ENCODE data around the gene SIM2.

Gene SIM2

DNA sequence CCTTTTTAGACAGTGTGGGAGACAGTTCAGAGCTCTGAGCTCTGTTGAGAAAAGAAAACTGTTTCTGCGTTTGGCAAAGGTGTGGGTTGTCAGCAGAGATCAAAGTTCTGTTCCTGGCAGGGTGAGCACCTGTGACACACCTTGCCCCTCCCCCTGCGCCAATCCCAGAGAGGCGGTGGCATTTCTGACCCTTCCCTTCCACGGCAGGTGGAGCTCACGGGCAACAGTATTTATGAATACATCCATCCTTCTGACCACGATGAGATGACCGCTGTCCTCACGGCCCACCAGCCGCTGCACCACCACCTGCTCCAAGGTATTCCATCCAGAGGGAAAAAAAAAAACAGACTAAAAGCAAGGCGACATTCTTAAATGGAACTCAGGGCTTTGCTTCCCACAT lies 20.7 kb downstream of the SIM2 start:
- no peak for DNase-seq

DNA sequence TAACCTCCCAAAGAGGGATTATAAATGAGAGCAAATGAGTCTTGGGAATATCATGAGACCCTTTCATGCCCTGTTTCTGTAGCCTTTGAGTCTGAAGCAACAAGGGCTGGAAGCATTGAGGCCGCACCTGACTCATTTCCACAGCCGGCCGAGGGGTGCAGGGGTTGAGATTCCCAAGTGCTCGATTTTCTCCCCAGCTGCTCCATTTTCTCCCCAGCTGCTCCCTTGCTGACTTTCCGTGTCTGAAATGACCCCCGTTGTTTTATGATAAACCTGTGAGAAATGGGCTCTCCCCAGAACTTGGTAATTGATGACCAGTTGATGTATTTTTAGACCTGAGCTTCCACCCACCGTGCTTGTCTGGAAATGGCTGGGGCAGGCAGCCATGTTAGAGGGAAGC lies 22.9 kb downstream of the SIM2 start:
- no peak for DNase-seq

DNA sequence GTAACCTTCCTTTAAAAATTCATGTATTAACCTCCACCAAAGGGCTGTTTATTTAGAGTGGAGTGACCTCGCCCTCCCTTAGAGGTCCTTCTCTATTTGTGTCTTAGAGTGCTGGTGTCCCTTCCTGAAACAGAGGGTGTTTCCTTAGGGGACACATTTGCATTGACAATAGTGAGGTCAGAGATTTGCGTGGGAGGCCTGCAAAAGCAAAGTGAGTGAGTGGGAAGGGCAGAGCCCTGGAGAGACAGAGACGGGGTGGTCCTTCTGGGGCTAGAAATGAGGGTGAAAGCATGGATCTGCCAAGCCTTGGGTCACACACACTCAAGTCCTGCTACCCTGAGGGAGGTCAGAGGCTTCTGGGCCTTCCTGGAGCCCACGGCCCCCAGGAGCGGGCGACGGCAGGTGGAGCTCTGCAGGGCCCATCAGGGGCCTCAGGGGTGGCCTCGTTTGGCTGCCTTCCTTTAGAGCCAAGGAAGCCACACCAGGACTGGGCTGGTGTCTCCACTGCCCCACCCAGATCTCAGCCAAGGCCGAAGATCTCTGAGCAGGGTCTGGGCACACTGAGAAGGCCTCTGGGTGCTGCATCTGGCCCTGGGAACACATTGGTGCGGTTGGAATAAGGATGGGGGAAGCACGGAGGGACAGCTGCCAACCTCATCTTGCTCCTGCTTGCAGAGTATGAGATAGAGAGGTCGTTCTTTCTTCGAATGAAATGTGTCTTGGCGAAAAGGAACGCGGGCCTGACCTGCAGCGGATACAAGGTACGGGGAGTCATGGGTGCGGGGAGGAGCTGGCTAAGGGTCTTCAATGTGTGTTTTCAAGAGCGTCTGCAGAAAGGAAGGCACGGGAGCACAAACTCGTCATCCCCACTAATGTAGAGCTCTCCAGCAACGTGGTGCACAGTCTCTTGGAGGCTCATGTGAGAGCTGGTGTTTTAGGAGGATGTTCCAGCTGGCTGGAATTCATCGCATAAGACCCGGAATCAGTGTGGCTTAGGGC lies 23.8 kb downstream of the SIM2 start:
- no peak for DNase-seq

DNA sequence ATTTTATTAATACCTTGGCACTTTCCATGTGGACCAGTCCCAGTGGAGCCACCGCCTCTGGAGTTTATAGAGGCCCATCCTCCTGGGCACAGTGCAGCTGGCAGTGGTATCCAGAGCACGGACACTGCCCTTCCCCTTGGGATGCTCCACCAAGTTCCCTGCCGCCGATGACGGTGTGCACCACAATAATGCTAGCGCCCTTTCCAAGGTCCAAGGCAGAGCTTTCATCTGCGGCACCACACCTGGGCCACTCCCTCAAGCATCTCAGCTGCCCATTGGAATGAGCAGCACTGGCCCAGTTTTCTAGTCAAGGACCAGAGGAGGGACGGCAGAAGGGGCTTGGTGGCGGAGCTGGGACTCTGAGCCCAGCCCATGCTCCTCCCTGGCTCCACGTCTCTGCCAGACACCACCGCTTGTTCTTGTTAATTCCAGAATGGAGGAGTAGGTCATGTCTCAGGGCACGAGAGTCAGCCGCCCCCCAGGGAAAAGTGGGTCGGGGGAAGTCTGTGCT lies 24.5 kb downstream of the SIM2 start:
- no peak for DNase-seq

DNA sequence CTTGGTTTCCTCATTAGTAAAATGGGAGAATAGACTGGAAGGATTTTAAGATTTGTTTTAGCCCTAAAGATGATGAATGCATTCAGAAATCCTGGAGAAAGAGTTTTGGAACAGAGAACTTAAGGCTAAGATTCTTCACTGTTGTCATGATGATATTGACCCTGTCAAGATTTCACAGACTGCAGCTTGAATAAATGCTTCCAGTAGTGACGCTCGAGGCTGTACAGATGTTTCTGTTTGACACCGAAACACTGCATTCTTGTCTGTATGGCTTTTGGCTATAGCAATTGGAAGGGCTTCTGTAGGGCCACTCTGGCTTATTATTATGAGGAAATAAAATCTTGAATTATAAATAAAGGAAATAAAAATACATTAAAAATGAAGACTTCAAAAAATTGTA lies 25.7 kb downstream of the SIM2 start:
- no peak for DNase-seq

DNA sequence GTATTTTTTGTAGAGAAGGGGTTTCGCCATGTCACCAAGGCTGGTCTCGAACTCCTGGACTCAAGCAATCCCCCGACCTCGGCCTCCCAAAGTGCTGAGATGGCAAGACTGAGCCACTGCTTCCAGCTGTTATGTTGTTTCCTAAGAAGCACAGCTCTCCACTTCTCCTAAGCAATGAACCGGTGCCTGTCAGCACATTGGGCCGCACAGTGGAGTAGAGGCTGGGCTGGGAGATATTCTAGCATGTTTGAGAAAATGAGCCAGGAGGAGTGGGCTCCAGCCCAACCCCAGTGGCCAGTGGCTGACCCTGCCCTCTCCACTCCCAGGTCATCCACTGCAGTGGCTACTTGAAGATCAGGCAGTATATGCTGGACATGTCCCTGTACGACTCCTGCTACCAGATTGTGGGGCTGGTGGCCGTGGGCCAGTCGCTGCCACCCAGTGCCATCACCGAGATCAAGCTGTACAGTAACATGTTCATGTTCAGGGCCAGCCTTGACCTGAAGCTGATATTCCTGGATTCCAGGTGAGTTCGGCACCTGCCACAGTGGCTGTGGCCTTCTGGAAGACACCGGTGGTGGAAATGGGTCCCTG lies 27.0 kb downstream of the SIM2 start:
- DNase-seq = no peak

DNA sequence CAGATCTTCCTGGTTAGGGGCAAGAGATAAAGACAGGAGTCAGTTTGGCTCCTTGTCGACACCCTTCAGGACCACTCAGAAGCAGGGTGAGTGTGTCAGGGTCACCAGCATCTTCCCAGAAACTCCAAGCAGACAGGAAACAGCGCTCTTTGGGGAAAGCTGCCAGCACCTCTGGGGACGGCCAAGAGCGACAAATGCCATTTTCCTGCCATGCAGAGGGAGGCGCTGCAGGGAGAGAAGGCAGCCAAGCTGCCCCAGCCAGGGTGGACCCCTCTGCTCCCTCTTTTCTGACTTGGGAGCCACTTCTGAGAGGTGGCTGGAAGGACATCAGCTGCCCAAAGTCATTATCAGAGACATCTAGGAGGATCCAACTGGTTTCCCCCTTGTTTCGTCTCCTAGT lies 29.0 kb downstream of the SIM2 start:
- DNase-seq = no peak

DNA sequence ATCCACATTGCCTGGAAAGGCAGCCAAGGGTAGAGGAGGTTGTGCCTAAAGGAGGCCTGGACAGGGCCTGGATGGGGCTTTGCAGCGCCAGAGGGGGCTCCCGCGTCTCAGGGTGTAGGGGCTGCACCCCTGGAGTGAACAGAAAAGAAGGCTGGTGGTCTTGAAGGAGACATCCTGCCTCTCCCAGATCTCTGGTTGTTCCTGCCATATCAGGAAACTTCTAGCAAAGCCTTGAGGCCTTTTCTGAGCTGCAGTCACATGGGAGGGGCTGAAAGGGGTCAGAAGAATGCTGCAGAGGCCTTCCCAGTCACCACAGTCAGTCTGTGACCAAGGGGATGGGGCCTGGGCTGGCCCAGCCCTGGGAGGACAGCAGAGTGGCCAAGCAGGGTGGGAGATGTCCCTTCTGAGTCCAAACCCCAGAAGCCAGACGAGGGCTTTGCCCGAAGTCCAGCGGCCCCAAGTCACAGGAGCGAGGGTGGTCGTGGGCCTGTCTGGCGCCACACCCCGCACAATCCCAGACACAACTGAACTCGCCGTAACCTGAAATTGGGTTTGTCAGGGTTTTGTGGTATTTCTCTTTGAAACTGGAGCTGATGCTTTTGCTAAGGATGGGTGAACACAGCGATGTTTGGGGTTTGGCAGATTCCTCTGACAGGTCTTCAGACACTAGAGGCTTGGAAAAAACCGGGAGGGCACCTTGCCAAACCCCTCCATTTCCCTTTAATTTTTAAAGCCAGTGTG lies 29.6 kb downstream of the SIM2 start:
- DNase-seq = no peak

DNA sequence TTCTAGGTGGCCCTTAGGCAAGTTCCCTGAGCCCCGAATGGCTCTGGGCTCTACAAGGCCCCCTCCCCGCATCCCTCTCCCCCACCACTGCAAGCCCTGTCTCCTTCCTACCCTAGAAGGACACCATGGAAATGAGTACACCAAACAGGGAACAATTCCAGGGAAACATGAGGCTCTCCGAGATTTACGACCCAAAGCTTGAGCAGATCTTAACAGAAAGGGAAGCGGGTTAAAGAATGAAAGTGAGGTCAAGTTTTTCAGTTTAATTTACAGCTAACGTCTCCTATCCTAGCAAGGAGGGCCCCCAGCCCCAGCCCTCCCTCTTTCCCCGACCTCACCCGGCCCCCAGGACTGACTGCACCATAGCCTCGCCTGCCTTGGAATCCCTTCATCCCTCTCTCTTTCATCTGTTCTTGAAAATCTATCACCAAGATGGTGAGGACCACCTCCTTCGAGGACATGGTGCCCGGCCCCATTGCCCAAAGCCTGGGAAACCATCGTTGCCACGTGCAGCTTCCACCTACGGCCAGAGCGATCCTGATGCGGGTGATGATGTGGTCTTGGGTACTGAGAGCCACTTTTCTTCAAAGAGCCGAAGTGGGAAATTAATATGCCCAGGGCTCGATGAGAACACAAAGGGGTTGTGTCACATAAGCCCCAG lies 30.5 kb downstream of the SIM2 start:
- DNase-seq = no peak

DNA sequence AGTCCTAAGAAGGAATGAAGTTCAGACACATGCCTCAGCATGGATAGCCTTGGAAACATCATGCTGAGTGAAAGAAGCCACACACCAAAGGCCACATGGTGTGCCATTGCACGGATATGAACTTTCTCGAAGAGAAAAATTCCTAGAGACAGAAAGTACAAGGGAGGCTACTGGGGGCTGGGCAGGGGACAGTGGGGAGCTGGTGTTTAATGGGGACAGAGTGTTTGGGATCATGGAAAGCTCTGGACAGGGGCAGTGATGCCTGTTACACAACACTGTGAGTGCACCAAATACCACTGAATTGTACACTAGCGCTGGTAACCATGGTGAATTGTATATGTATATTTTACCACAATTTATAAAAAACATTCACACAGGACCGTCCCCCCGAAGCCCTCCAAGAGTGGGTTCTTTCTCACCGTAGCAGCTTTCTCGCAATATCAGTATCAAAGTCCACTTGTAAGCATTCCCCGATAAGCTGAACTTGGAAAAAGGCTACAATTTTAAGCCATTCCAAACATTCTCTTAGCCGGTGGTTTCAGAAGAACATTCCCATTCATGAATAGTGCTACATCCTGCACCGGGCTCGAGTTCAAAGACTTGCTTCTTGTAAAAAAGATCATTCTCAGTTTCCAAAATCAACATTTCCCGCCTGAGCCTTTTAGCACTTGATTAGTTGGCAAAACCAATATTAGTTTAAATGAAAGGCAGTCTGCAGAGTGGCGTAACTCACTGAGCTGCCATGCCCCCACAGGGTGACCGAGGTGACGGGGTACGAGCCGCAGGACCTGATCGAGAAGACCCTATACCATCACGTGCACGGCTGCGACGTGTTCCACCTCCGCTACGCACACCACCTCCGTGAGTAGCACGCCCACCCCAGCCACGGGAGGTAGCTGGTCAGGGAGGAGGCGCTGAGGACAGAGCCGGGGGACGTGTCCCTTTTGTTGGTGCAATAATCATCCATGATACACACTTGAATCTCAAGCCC lies 31.7 kb downstream of the SIM2 start:
- no peak for DNase-seq

DNA sequence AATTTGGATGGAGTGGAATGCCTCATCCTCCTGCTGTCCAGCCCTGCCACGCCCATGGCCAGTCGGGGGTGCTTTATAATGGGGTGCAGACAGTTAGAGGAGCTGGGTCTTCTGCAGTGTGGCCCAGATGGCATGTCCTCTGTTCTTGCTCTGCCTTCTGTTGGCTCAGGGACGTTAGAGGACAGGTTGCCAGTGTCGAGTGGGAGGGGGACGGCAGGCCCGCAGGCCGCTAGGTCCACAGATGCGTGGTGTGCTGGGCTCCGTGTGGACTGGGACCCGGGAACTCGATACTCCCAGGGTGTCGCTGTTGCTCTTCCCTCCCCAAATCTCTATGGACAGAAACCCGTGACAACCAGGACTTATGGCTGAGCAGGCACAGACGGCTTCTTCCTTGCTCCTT lies 33.3 kb downstream of the SIM2 start:
- no peak for DNase-seq

DNA sequence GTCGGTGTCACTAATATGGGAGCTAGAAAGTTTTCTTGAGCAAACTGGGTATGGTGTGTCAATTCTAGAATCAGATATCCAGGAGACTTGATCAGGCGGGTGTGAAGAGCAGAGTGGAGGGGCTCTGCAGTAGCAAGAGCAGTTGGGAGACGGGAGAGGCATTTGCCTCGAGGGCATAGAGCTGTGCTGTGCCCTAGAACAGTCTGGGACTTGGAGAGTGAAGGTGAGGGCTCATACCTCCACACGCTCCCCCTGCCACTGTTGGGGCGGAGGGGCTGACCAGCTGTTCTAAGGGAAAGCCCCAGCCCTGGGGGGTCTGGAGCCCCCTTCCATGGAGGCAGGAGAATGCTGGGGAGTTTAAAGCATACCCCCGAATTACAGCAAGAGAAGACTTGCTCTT lies 33.8 kb downstream of the SIM2 start:
- DNase-seq = no peak

DNA sequence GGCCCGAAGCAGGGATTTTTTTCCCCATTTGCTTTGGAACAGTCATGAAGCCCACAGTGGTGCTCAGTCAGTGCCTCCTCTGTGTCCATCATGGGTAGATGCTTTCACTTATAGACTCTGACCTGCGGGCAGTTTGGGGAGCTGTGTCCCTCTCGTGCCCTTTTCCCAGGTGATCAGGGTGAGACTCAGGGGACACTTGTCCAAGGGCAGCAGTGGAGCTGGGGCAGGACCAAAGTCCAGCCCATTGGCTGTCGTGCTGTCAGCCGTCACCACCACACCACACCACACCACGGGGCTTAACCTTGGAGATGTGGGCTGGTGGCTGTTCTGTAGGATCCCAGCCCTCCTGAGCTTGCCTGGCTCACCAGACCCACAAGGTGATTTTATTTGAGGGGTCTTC lies 34.9 kb downstream of the SIM2 start:
- no peak for DNase-seq

DNA sequence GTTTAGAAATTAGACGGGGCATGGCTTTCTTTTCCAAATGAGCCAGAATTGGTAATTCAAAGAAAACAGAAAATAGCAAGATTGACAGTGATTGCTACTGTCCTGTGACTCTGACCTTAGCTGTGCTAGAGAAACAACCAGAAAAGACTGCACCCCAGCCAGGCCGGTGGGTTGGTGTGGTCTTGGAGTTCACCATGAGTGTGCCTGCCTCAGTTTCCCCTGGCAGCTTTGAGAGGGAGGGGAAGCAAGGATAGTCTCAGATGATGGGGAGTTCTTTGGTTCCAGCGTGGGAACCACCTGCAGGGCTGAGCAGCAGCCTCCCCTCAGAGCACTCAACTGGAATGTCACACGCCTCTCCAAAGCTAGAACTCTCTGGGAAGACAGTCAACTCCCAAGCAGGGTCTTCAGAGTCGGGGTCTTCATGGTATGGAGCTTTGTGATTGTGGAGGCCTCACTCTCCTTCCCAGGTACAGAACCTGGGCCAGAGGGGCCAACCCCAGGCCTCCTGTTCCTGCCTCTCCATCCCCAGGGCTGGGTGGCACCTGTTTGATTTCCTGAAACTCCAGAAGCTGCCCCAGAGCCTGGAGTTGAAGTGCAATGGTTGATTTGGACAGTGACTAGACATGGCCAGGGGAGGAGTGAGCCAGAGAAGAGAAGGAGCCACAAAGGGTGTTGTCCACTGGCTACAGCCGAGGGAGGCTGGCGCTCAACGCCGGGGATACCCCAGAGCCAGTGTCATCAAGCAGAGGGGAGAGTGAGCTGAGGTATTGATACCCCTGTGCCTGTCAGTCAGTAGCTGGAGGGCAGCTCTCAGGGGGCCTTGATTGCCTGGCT lies 35.7 kb downstream of the SIM2 start:
- no peak for DNase-seq

DNA sequence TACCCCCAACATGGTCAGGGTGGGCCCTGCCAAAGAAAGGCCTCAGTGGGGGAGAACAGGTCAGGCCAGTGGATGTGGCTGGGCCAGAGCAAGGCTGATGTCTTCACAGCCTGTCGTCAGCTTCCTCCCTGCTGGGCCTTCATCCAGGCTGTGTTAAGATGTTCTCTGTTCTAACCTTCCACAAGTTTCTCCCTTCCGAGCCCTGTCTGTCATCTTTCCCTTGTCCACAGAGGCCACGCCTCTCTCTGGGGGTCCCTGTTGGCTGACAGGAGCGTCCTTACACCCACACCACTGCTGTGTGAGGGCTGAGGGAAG lies 36.2 kb downstream of the SIM2 start:
- no peak for DNase-seq

DNA sequence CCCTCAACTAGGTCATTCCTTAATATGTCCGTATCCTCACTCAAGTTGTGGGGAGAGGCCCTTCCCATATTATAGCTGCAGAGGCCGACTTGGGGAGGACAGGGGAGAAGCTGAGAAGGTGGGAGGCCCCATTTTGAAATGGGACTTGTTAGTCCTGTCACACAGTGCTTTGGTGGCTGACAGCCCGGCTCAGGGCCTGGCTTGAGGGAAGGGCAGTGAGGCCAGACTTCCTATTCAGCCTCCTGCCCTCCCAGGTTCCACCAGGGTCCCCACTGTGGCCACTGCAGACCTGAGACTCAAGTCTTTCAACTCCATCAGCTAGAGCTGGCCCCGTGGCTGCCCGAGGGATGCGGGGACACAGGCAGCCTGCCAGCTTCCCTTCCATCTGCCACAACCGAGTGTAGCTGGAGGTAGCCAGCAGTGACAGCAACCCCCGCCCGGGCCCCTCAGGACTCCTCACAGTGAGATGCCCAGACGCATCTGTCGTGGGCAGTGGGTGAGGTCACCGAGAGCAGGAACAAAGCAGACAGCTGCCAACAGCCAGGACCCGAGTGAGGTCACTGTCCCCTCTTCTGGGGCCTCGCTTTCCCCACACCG lies 36.9 kb downstream of the SIM2 start:
- DNase-seq = no peak

DNA sequence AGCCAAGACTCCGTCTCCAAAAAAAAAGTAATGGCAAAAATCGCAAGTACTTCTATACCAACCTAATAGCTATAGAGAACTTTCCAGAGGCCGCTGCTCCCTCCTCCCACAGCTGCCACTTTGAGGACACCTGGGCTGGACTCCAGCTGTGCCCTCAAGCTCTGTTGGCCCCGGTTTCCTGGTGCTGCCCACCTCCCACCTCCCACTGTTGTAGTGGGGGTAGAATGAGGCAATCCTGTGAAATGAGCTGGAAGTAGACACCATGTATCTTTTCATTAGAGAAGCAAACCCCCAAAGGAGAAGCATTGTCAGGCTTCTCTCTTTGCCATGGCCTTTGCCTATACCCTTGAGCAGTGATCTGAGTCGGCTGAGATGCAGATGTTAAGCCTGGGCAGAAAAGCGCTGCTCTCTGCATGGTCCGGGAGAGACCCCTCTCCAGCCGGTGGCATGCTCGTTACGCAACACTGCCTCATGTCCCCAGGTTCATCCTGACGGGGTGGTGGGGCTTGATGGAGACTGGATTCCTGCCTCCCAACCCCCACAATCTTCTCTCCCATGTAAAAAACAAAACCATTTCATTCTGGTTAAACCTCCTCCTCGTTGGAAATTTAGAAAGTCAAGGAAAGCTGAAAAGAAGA lies 39.7 kb downstream of the SIM2 start:
- no peak for DNase-seq

DNA sequence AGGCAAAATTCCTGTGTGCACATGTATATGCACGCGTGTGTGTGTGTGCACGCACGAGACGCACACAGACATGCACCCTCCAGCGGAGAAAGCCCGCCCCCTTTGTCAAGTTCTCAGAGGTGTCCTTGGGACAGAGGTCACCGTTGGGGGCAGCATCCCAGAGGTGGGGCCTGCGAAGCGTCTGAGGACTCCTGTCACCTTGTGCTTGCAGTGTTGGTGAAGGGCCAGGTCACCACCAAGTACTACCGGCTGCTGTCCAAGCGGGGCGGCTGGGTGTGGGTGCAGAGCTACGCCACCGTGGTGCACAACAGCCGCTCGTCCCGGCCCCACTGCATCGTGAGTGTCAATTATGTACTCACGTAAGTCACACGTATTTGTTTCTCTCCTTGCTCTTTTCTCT lies 42.6 kb downstream of the SIM2 start:
- no peak for DNase-seq

DNA sequence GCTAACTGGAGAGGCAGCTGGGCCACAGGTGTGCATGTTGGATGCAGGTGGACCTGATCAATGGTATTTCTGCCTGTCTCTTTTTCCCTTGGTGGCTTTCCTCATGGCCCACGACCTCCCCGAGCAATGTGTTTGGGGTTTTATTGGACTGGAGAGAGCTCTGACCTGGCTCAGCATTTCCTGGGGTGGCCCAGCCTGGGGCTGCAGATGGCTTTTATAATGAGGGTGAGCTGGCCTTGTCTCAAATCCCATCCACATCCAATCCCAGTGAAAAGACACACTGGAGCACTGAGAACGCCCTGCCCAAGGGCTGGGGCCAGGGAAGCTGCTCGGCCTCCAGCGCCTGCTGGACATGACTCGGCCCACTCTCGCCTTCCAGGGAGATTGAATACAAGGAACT lies 44.1 kb downstream of the SIM2 start:
- no peak for DNase-seq

DNA sequence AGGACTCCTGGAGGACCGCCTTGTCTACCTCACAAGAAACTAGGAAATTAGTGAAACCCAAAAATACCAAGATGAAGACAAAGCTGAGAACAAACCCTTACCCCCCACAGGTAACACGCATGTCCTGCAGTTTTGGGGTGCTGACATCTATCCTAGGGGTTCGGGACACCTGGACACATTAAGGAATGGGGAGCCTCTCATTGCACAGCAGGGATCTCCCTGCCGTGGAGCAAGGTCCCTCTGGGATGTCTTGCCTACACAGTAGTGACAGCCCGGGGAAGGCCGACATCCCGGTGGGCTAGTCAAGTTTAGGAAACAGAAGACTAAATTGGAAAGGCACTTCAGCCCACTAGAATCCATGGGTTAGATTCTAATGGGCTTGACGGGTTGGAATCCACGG lies 44.5 kb downstream of the SIM2 start:
- no peak for DNase-seq

Data from activated naive CD4-positive, alpha-beta T cell treated with anti-CD3 and anti-CD28 coated beads, Interleukin-2, amount 50 U/mL, for 16 hours (primary cell).